ENCODE results near the gene GGA2. TPM values are rescaled to one million over a fixed set of nuclear protein-coding genes. Genes with fewer than 3 reads are reported as not detected.

GGA2 gene
- total and polyA plus RNA-seq, 4 experiments from 2014 or later: 49.2 to 118 (median 81.6) TPM

DNA sequence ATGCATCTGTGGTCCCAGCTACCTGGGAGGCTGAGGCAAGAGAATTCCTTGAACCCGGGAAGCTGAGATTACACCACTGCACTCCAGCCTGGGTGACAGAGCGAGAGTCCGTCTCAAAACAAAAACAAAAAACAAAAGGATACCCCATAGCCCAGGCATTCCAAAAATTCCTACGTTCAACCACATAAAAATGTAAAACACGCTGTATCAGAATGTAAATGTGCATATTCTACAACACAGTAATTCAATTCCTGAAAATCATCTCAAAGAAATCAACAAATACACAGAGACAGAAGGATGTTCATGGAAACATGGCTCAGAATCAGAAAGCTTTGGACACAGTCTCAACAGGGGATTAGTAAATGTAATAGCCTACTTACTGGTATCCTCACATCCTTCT is 90.3 kb downstream of the GGA2 start:
- Histone ChIP-seq H3K36me3 (ENCODE audit: insufficient read depth, low read length) (peaks cover 10% of the 10 kb centered on the region), H3K27me3 (ENCODE audit: insufficient read depth, low read length) (no peaks in the 10 kb centered on the region), H3K27ac (ENCODE audit: low read depth, low read length) (no peak overlapping the region), H3K4me1 (ENCODE audit: insufficient read depth, low read length) (no peaks in the 10 kb centered on the region), H3K9me3 (ENCODE audit: control insufficient read depth in 1 of 2, low read length in 2 of 2) (no peaks in the 10 kb centered on the region), H3K4me3 (ENCODE audit: low read length in 2 of 2) (no peak overlapping the region)
- no peak for DNase-seq
- ChIA-PET CTCF (ENCODE audit: partially characterized antibody) (interaction anchor here (0.7 to 5.6 kb wide), 2 partner anchors 15 to 400 kb away, joined by 3 to 42 read pairs; no protein-coding TSS in a partner anchor), POLR2A (ENCODE audit: partially characterized antibody) (no interaction called here)
- H3K4me3 Mint-ChIP-seq: no peak overlapping the region
- no peaks in the 10 kb centered on the region for H3K27me3 Mint-ChIP-seq
- intact Hi-C loops (cut with micrococcal nuclease): no loop called here
- H3K27ac Mint-ChIP-seq: no peak overlapping the region
- no peaks in the 10 kb centered on the region for H3K9me3 Mint-ChIP-seq
- H3K36me3 Mint-ChIP-seq: peaks cover 35 to 51% of the 10 kb centered on the region in 2 donors
- H3K4me1 Mint-ChIP-seq: no peaks in the 10 kb centered on the region

DNA sequence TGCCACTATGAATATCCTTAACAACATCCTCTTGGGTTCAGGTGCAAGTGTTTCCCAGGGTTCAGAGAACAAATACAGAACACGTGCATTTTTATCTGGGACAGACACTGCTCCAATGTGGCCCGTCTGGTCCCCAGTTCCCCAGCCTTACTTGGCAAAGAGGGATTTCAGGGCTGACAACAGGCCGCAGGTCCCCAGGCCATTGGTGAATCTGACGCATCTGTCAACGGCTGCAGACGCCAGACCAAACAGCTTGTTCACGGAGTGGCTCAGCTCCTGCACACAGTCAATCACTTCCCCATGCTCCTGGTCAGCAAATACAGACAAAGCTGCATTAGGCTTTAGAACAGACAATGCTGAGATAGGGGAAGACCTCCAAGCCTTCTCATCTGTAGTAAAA is 93.5 kb downstream of the GGA2 start:
- Mint-ChIP-seq H3K4me1 (no peaks in the 10 kb centered on the region), H3K27ac (no peak overlapping the region), H3K36me3 (peaks cover 32 to 66% of the 10 kb centered on the region in 2 donors), H3K27me3 (no peaks in the 10 kb centered on the region), H3K4me3 (no peak overlapping the region), H3K9me3 (no peaks in the 10 kb centered on the region)
- Histone ChIP-seq H3K9me3 (ENCODE audit: control insufficient read depth in 1 of 2, low read length in 2 of 2) (no peaks in the 10 kb centered on the region), H3K36me3 (ENCODE audit: insufficient read depth, low read length) (peaks cover 25% of the 10 kb centered on the region), H3K27me3 (ENCODE audit: insufficient read depth, low read length) (no peaks in the 10 kb centered on the region), H3K4me1 (ENCODE audit: insufficient read depth, low read length) (no peaks in the 10 kb centered on the region), H3K27ac (ENCODE audit: low read depth, low read length) (no peak overlapping the region), H3K4me3 (ENCODE audit: low read length in 2 of 2) (no peak overlapping the region)
- intact Hi-C loops (cut with micrococcal nuclease): no loop called here
- ChIA-PET POLR2A (ENCODE audit: partially characterized antibody) (no interaction called here), CTCF (ENCODE audit: partially characterized antibody) (interaction anchor here (5.6 kb wide), 1 partner anchor 18 kb away, joined by 42 read pairs; no protein-coding TSS in a partner anchor)
- no peak for DNase-seq

DNA sequence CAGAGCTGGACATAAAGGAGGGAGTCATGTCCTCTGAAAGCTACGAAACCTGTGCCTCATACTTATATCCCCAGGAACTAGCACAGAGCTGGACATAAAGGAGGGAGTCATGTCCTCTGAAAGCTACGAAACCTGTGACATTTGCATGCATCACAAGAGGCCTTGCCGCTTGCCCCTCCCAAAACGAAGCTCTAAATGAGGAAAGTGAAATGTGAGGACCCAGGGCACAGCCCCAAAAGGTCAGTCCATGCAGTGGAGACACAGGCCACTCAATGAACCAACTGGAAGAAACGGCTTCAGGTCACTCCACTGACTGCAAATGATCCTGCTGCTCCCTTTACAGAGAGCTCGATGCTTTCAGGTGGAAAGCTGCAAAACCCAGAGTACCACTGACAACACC is 95.6 kb downstream of the GGA2 start:
- Histone ChIP-seq H3K4me3 (ENCODE audit: low read length in 2 of 2) (no peak overlapping the region), H3K4me1 (ENCODE audit: insufficient read depth, low read length) (no peaks in the 10 kb centered on the region), H3K27ac (ENCODE audit: low read depth, low read length) (no peak overlapping the region), H3K27me3 (ENCODE audit: insufficient read depth, low read length) (no peaks in the 10 kb centered on the region), H3K9me3 (ENCODE audit: control insufficient read depth in 1 of 2, low read length in 2 of 2) (no peaks in the 10 kb centered on the region), H3K36me3 (ENCODE audit: insufficient read depth, low read length) (peaks cover 32% of the 10 kb centered on the region)
- H3K27ac Mint-ChIP-seq: no peak overlapping the region
- CTCF ChIA-PET (ENCODE audit: partially characterized antibody): interaction anchor here (0.8 to 3.3 kb wide), 2 partner anchors 9 to 20 kb away, joined by 3 to 30 read pairs; no protein-coding TSS in a partner anchor
- POLR2A ChIA-PET (ENCODE audit: partially characterized antibody): no interaction called here
- H3K36me3 Mint-ChIP-seq: peaks cover 38 to 71% of the 10 kb centered on the region in 2 donors
- intact Hi-C loops (cut with micrococcal nuclease): no loop called here
- H3K4me3 Mint-ChIP-seq: no peak overlapping the region
- H3K27me3 Mint-ChIP-seq: no peaks in the 10 kb centered on the region
- H3K4me1 Mint-ChIP-seq: no peaks in the 10 kb centered on the region
- DNase-seq: no peak
- H3K9me3 Mint-ChIP-seq: no peaks in the 10 kb centered on the region

Other genes with a start within 250 kb of the GGA2 start
- gene SCNN1B, start 208.2 kb downstream of the GGA2 start, total RNA-seq: not detected
- gene SCNN1B, start 208.2 kb downstream of the GGA2 start, polyA plus RNA-seq: not detected
- gene COG7, start 57.3 kb downstream of the GGA2 start, total RNA-seq: 10 to 100 TPM; 19.7 to 24.7 TPM
- gene COG7, start 57.3 kb downstream of the GGA2 start, polyA plus RNA-seq: 10 to 100 TPM; 11.4 to 13.0 TPM
- gene EARS2, start 46.9 kb upstream of the GGA2 start, total RNA-seq: 10 to 100 TPM; 13.6 to 16.0 TPM
- gene EARS2, start 46.9 kb upstream of the GGA2 start, polyA plus RNA-seq: 10 to 100 TPM; 11.4 to 15.6 TPM
- 10 to 100 TPM; 41.0 to 41.2 TPM for gene UBFD1, start 47.2 kb upstream of the GGA2 start, total RNA-seq
- 10 to 100 TPM; 11.9 to 15.3 TPM for gene UBFD1, start 47.2 kb upstream of the GGA2 start, polyA plus RNA-seq
- gene NDUFAB1, start 85.8 kb upstream of the GGA2 start, total RNA-seq: 10 to 100 TPM; 45.4 to 45.7 TPM
- 100 to 1,000 TPM; 197 to 241 TPM for gene NDUFAB1, start 85.8 kb upstream of the GGA2 start, polyA plus RNA-seq
- gene PALB2, start 130.8 kb upstream of the GGA2 start, total RNA-seq: 10 to 100 TPM; 12.4 to 15.0 TPM
- 1 to 10 TPM; 5.4 to 7.2 TPM for gene PALB2, start 130.8 kb upstream of the GGA2 start, polyA plus RNA-seq
- 10 to 100 TPM; 55.8 to 60.2 TPM for gene DCTN5, start 131.0 kb upstream of the GGA2 start, total RNA-seq
- gene DCTN5, start 131.0 kb upstream of the GGA2 start, polyA plus RNA-seq: 10 to 100 TPM; 55.9 to 59.5 TPM
- 1 to 10 TPM; 3.0 to 3.5 TPM for gene PLK1, start 168.4 kb upstream of the GGA2 start, total RNA-seq
- gene PLK1, start 168.4 kb upstream of the GGA2 start, polyA plus RNA-seq: under 1 TPM in 1 of 2 donors, not detected in 1; 0.18 TPM
- gene ERN2, start 202.7 kb upstream of the GGA2 start, total RNA-seq: not detected
- not detected for gene ERN2, start 202.7 kb upstream of the GGA2 start, polyA plus RNA-seq
- gene CHP2, start 244.5 kb upstream of the GGA2 start, total RNA-seq: not detected
- gene CHP2, start 244.5 kb upstream of the GGA2 start, polyA plus RNA-seq: not detected